Measurements from ENCODE around the gene APOC4.
"Not testable (repeated sequence)": the region's sequence is repeated elsewhere in the genome, so short reads cannot be mapped to it uniquely, and the experiment has no call there.

APOC4 gene

DNA sequence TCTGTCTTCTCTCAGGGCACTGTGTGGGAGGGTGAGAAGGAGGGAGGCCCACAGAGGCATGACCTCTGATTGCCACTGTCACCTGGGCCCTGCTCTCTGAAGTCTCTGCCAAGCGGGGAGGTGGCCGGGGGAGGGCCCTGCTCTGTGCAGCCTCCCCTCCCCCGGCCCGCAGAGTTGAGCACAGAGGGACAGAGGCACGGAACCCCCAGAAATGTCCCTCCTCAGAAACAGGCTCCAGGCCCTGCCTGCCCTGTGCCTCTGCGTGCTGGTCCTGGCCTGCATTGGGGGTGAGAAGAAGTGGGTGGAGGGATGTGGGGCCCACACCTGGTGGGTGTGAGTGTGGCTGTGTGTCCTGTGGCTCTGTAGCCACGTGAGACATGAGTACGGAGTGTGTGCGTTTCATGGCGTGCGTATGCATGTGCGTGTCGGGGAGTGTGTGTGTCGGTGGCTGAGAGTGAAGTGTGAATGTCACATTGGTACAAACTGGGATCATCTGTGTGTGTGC, at the start of gene APOC4:
Gene APOC4, plus strand, starts transcription at position 171 of the 505 bp plus-strand sequence. Its CDS starts 41 bp downstream, at position 212.
- DNase-seq = no peak

DNA sequence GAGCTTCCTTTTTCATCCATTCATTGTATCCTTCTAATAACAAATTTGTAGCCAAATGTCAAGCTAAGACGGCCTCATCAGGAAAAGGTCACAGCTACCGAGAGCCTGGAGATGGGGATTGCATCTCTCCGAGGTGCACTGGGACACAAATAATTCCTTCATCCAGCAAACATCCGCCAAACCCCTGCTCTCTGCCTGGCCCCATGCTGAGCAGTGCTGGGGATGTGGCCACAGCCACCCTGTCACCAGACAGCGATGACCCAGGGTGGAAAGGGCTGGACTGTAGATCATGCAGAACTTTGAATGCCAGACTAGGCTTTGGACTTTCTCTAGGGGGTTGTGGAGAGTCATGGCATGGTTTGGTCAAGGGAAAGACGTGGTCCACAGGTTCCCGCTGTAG, 49.1 kb upstream of the APOC4 start:
- DNase-seq = no peak

- DNase-seq = no peak
These were observed 48.5 kb upstream of the APOC4 start for GRCh38 chr19:44893332-44894051.

DNA sequence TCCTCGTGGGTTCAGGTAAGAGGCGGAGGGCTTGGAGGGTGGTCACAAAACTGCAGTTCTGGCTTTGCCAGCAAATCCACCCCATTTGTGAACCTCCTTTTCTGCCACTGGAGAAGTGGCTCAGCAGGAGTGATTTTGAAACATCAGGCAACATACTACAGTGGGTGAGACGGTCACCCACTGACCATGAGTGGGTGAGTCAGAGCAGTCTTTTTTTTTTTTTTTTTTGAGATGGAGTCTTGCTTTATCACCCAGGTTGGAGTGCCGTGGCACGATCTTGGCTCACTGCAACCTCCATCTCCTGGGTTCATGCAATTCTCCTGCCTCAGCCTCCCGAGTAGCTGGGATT, 48.0 kb upstream of the APOC4 start:
- no peak for DNase-seq

DNA sequence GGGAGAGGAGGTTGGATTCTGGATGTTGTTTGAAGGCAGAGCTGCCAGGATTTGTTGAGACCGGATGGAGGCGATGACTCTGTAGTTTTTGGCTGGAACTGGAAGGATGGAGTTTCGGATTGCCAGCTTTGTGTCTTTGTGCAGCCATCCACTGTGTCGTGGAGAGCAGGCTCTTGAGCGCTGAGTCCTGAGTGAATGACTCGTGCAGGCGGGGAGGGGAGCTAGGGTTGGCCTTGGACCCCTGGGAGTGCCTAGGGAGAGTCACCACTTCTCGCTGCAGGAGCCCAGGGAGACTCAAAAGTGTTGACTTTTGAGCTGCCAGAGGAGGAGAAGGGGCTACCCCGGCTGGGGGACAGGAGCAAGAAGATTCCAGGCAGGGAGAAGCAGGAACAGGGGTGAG, 47.1 kb upstream of the APOC4 start:
- no peak for DNase-seq

GRCh38 chr19:44897835-44898234, 44.2 kb upstream of the APOC4 start:
- no peak for DNase-seq

DNA sequence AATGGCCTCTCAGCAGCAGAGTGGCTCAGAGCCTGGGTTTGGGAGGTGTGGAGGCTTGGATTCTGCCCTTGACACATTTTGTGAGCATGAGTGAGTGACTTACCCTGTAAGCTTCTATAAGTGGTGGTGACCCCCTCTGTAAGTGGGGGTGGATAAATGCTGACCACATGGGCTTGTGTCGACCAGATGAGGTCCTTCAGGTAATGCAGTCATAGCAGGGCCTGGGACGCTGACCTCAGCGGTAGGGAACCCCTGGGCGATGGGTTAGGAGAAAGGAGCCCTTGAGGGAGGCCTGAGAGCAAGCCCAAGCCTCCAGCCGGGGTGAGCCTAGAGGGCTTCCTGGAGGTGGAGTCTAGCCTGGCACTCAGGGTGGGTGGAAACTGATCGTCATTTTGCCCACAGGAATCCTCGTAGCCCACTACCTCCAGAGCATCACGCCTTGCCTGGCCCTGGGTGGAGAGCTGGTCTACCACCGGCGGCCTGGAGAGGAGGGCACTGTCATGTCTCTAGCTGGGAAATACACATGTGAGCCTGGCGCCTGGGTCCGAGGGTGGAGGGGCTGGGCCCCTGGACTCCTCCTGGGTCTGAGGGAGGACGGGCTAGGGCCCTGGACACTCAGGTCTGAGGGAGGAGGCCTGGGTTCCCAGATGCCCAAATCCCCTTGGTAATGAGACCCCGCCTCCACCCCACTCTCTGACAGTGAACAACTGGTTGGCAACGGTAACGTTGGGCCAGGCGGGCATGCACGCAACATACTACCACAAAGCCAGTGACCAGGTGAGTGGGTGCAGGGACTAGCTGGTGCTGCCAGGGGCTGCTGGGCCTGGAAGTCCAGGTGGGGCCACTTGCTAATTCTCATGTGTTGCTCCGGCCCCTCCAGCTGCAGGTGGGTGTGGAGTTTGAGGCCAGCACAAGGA, 41.5 kb upstream of the APOC4 start:
- DNase-seq = no peak

GRCh38 chr19:44903216-44903601, 38.8 kb upstream of the APOC4 start:
- DNase-seq = no peak

DNA sequence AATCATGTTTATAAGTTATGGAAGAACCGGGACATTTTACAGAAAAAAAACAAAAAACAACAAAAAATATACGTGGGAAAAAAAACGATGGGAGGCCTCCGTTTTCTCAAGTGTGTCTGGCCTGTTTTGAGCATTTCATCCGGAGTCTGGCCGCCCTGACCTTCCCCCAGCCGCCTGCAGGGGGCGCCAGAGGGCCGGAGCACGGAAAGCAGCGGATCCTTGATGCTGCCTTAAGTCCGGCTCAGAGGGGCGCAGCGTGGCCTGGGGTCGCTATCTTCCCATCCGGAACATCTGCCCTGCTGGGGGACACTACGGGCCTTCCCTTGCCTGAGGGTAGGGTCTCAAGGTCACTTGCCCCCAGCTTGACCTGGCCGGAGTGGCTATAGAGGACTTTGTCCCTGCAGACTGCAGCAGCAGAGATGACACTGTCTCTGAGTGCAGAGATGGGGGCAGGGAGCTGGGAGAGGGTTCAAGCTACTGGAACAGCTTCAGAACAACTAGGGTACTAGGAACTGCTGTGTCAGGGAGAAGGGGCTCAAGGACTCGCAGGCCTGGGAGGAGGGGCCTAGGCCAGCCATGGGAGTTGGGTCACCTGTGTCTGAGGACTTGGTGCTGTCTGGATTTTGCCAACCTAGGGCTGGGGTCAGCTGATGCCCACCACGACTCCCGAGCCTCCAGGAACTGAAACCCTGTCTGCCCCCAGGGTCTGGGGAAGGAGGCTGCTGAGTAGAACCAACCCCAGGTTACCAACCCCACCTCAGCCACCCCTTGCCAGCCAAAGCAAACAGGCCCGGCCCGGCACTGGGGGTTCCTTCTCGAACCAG, 38.2 kb upstream of the APOC4 start:
- DNase-seq = peak in 51 of 56 donors; percentile 9 to 87 (median 59)

- DNase-seq = peak in 1 of 56 donors; percentile 3
These were observed 37.5 kb upstream of the APOC4 start for GRCh38 chr19:44904426-44904994.

DNA sequence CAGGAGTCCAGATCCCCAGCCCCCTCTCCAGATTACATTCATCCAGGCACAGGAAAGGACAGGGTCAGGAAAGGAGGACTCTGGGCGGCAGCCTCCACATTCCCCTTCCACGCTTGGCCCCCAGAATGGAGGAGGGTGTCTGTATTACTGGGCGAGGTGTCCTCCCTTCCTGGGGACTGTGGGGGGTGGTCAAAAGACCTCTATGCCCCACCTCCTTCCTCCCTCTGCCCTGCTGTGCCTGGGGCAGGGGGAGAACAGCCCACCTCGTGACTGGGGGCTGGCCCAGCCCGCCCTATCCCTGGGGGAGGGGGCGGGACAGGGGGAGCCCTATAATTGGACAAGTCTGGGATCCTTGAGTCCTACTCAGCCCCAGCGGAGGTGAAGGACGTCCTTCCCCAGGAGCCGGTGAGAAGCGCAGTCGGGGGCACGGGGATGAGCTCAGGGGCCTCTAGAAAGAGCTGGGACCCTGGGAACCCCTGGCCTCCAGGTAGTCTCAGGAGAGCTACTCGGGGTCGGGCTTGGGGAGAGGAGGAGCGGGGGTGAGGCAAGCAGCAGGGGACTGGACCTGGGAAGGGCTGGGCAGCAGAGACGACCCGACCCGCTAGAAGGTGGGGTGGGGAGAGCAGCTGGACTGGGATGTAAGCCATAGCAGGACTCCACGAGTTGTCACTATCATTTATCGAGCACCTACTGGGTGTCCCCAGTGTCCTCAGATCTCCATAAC, 36.4 kb upstream of the APOC4 start, which contains the start of gene APOE:
Gene APOE, plus strand, starts transcription at position 360 of the 724 bp plus-strand sequence. CDS start 829 bp downstream, outside the sequence.
- DNase-seq = peak in 49 of 56 donors; percentile 10 to 77 (median 41)

- no peak for DNase-seq
These were observed 34.4 kb upstream of the APOC4 start for GRCh38 chr19:44907613-44908012.

GRCh38 chr19:44908074-44908835, 33.8 kb upstream of the APOC4 start:
- no peak for DNase-seq

DNA sequence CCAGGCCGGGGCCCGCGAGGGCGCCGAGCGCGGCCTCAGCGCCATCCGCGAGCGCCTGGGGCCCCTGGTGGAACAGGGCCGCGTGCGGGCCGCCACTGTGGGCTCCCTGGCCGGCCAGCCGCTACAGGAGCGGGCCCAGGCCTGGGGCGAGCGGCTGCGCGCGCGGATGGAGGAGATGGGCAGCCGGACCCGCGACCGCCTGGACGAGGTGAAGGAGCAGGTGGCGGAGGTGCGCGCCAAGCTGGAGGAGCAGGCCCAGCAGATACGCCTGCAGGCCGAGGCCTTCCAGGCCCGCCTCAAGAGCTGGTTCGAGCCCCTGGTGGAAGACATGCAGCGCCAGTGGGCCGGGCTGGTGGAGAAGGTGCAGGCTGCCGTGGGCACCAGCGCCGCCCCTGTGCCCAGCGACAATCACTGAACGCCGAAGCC, 33.2 kb upstream of the APOC4 start:
- DNase-seq = no peak

- peak in 1 of 56 donors; percentile 41 for DNase-seq
These were observed 32.3 kb upstream of the APOC4 start for GRCh38 chr19:44909775-44910174.

- DNase-seq = not testable (repeated sequence)
These were observed 30.1 kb upstream of the APOC4 start for GRCh38 chr19:44911896-44912295.

- DNase-seq = peak; percentile 8 to 93 (median 80)
These were observed 29.2 kb upstream of the APOC4 start for GRCh38 chr19:44912854-44913253.

- DNase-seq = peak in 2 of 56 donors; percentile 24 to 38
These were observed 28.3 kb upstream of the APOC4 start for GRCh38 chr19:44913512-44914432.

All from nucleus accumbens (tissue), 56 donors.